ENCODE measurements around the gene FXN. TPM values are rescaled to one million over a fixed set of nuclear protein-coding genes. Genes with fewer than 3 reads are reported as not detected.
A peak's percentile ranks its signal among the peaks of the same experiment; 100 is the strongest.
"Not testable (repeated sequence)": the region's sequence is repeated elsewhere in the genome, so short reads cannot be mapped to it uniquely, and the experiment has no call there.

The FXN gene
- total RNA-seq, 2 experiments from 2014 or later, result 21.7 to 23.2 TPM

DNA sequence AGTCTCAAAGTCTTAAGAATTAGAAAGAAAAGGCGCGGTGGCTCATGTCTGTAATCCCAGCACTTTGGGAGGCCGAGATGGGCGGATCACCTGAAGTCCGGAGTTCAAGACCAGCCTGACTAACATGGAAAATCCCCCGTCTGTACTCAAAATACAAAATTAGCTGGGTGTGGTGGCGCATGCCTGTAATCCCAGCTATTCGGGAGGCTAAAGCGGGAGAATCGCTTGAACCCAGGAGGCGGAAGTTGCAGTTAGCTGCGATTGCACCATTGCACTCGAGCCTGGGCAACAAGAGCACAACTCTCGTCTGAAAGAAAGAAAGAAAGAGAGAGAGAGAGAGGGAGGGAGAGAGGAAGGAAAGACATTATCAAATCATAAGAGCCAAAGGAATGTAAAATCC, 73.2 kb downstream of the FXN start:
- CTCF ChIA-PET; ATAC-seq; H3K27me3 Mint-ChIP-seq (ENCODE audit: low read depth); POLR2A ChIA-PET; H3K4me1 Mint-ChIP-seq (ENCODE audit: low read depth); H3K27ac Mint-ChIP-seq; DNase-seq; H3K9me3 Mint-ChIP-seq (ENCODE audit: insufficient read depth); H3K36me3 Mint-ChIP-seq (ENCODE audit: low read depth); H3K4me3 Mint-ChIP-seq: not testable (repeated sequence)

DNA sequence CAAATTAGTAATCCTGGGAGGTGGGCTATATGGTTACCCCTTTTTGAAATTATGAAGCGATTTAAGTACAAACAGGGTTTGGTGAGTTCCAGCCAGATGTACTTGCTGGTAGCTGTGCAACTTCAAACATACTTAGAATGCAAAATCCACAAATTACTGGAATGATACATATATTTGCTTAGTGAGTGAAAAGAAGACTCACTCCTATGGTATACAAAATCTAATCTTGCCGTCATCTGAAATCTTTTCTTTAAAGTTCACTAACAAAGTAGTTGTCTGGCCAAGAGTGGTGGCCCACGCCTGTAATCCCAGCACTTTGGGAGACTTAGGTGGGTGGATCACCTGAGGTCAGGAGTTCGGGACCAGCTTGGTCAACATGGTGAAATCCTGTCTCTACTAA, 73.6 kb downstream of the FXN start:
- H3K27me3 Mint-ChIP-seq (ENCODE audit: low read depth), result no peaks in the 10 kb centered on the region
- POLR2A ChIA-PET, result no interaction called here
- H3K36me3 Mint-ChIP-seq (ENCODE audit: low read depth), result no peaks in the 10 kb centered on the region
- no peak overlapping the region for H3K27ac Mint-ChIP-seq
- no peaks in the 10 kb centered on the region for H3K4me1 Mint-ChIP-seq (ENCODE audit: low read depth)
- no peak for ATAC-seq
- CTCF ChIA-PET, result no interaction called here
- no peak overlapping the region for H3K4me3 Mint-ChIP-seq
- H3K9me3 Mint-ChIP-seq (ENCODE audit: insufficient read depth), result no peaks in the 10 kb centered on the region
- DNase-seq, result no peak

DNA sequence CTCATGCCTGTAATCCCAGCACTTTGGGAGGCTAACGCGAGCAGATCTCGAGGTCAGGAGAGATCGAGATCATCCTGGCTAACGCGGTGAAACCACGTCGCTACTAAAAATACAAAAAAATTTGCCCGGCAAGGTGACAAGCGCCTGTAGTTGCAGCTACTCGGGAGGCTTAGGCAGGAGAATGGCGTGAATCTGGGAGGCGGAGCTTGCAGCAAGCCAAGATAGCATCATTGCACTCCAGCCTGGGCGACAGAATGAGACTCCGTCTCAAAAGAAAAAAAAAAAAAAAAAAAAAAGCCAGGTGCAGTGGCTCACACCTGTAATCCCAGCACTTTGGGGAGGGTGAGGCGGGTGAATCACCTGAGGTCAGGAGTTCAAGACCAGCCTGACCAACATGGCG, 77.1 kb downstream of the FXN start:
- CTCF ChIA-PET, DNase-seq, H3K27ac Mint-ChIP-seq: not testable (repeated sequence)

DNA sequence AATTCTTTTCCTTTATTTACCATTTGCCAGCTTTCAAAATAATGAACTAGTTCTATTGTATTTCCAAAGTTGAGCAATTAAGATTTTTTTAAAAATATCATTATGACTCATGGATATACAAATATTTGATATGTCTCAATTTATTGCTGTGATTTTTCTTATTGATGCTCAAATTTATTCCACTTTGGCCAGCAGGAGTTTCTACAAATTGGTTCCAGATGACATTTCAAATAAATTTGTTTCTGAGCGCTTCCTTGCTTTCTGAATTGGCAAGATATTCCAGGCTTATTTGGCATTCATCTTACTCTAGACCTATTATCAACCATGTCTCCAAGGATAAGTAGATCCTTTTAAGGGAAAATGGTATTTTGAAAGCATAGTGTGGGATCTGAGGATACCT, 80.1 kb downstream of the FXN start:
- ATAC-seq (no peak), DNase-seq (no peak)
- no peak overlapping the region for H3K27ac Mint-ChIP-seq
- H3K9me3 Mint-ChIP-seq (ENCODE audit: insufficient read depth), result no peaks in the 10 kb centered on the region
- POLR2A ChIA-PET, result no interaction called here
- H3K4me3 Mint-ChIP-seq, result no peak overlapping the region
- CTCF ChIA-PET, result no interaction called here
- peaks cover 4% of the 10 kb centered on the region for H3K4me1 Mint-ChIP-seq (ENCODE audit: low read depth)
- H3K36me3 Mint-ChIP-seq (ENCODE audit: low read depth), result no peaks in the 10 kb centered on the region
- H3K27me3 Mint-ChIP-seq (ENCODE audit: low read depth), result no peaks in the 10 kb centered on the region

More for the DNA sequence above, 77.1 kb downstream of the FXN start:
- POLR2A ChIA-PET; ATAC-seq; H3K4me3 Mint-ChIP-seq; H3K27me3 Mint-ChIP-seq (ENCODE audit: low read depth); H3K36me3 Mint-ChIP-seq (ENCODE audit: low read depth); H3K9me3 Mint-ChIP-seq (ENCODE audit: insufficient read depth); H3K4me1 Mint-ChIP-seq (ENCODE audit: low read depth): not testable (repeated sequence)

DNA sequence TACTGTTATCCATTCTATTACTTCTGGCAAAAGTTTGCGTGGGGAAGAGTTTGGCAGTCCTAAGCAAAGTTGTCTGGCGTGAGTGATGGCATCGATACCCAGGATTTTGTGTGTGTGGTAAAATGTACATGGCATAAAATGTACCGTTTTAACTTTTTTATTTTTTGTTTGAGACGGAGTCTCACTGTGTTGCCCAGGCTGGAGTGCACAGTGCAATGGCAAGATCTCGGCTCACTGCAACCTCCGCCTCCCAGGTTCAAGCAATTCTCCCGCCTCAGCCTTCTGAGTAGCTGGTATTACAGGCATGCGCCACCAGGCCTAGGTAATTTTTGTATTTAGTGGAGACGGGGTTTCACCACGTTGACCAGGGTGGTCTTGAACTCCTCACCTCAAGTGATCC, 83.1 kb downstream of the FXN start:
- no peaks in the 10 kb centered on the region for H3K9me3 Mint-ChIP-seq (ENCODE audit: insufficient read depth)
- no peaks in the 10 kb centered on the region for H3K36me3 Mint-ChIP-seq (ENCODE audit: low read depth)
- CTCF ChIA-PET, result interaction anchor here (0.7 kb wide), 1 partner anchor 27 kb away, joined by 3 read pairs; no protein-coding TSS in a partner anchor

DNA sequence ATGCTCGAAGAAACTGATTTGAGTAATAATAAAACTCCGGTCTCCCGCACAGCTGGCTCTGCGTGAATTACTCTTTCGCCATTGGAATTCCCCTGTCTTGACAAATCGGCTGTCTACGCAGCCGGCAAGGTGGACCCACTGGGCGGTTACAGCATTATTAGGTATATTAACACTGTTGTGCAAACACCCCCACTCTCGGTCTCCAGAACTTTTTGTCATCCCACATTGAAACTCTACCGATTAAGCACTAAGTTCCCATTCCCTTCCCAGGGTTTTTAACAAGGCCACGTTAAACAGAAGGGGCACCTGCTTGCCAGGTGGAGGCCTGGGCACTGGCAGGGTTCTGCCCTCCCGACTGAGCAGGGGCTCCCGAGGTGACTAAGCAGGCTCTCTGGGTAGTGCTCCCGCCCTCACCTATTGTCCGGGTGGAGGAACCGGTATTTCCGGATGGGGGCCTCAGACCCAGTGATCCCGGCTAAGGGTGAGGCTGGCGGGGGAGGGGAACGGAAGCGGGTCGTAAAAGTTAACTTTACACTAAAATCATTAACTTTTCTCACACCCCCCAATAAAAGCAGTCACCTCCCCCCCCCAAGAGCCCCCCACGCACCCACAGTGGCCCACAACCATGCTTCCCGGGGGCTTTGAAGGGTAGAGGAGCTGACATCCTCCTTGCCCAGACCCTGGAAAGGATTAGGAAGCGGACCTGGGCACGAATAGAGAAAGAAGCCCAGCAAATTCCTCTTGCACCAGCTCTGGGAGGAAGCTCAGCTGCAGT, 85.0 kb downstream of the FXN start:
- CTCF ChIA-PET, result interaction anchor here (3.0 kb wide), 1 partner anchor 72 kb away, joined by 15 read pairs; no protein-coding TSS in a partner anchor
- peaks cover 16% of the 10 kb centered on the region for H3K4me1 Mint-ChIP-seq (ENCODE audit: low read depth)
- no peak overlapping the region for H3K27ac Mint-ChIP-seq
- peaks cover 9% of the 10 kb centered on the region for H3K27me3 Mint-ChIP-seq (ENCODE audit: low read depth)
- ATAC-seq (no peak), DNase-seq (peak; percentile 30)
- no peaks in the 10 kb centered on the region for H3K9me3 Mint-ChIP-seq (ENCODE audit: insufficient read depth)
- peak overlapping the region; percentile 69 for H3K4me3 Mint-ChIP-seq
- POLR2A ChIA-PET, result no interaction called here
- H3K36me3 Mint-ChIP-seq (ENCODE audit: low read depth), result no peaks in the 10 kb centered on the region

More for the DNA sequence above, 83.1 kb downstream of the FXN start:
- DNase-seq (no peak), ATAC-seq (no peak)
- peaks cover 16% of the 10 kb centered on the region for H3K4me1 Mint-ChIP-seq (ENCODE audit: low read depth)
- POLR2A ChIA-PET, result no interaction called here
- H3K27me3 Mint-ChIP-seq (ENCODE audit: low read depth), result peaks cover 9% of the 10 kb centered on the region
- H3K27ac Mint-ChIP-seq, result no peak overlapping the region
- H3K4me3 Mint-ChIP-seq, result no peak overlapping the region

DNA sequence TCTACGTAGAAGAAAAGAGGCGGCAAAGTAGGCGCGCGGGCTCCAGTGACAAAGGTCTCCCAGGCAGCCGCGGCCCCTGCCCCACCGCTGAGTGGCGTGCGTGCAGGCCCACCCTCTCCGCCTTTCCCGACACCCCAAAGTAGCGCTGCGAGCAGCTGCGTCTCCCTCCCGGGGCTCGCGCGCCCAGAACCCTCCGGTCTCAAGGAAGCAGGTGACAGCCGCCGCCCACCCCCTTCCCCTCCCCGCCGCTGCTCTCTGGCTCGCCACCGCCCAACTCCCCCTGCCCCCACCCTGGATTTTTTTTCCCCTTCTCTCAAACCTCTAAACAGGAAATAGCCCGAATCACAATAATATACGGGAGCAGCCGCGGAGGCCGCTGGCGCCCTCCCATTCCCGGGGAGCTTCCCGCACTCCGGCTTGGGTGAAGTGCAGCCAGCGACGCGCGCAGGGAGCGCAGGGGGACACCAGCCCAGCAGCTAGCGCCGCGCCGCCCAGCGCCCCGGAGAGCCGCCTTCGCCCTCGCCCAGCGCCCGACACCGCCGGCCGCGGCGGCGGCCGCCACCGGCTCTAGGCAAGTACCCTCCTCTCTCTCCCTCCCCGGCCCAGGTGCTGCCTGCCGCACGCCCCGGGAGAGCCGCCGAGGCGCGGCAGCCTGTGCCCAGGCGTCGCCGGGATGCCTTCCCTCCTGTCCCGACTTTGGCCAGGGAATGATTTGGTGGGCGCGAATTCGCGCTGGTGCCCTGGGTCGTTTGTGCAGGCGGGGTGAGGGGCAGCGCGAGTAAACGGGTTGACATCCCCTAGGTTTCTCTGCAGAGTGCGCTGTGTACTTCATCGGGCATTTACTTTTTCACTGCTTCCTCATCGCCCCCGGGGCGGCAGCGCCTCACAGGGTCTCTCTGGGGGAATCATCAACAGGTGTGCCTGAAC, 85.9 kb downstream of the FXN start:
- H3K4me3 Mint-ChIP-seq, result peak overlapping the region; percentile 84
- ATAC-seq (peak; percentile 79), DNase-seq (peak; percentile 32)
- peaks cover 16% of the 10 kb centered on the region for H3K4me1 Mint-ChIP-seq (ENCODE audit: low read depth)
- H3K27ac Mint-ChIP-seq, result peak overlapping the region; percentile 46
- H3K27me3 Mint-ChIP-seq (ENCODE audit: low read depth), result peaks cover 9% of the 10 kb centered on the region
- ChIA-PET POLR2A (no interaction called here), CTCF (interaction anchor here (0.8 to 3.0 kb wide), 4 partner anchors 57 to 86 kb away, joined by 3 to 15 read pairs (median 4); partner anchors contain the start of gene FXN)
- H3K9me3 Mint-ChIP-seq (ENCODE audit: insufficient read depth), result no peaks in the 10 kb centered on the region
- H3K36me3 Mint-ChIP-seq (ENCODE audit: low read depth), result no peaks in the 10 kb centered on the region

DNA sequence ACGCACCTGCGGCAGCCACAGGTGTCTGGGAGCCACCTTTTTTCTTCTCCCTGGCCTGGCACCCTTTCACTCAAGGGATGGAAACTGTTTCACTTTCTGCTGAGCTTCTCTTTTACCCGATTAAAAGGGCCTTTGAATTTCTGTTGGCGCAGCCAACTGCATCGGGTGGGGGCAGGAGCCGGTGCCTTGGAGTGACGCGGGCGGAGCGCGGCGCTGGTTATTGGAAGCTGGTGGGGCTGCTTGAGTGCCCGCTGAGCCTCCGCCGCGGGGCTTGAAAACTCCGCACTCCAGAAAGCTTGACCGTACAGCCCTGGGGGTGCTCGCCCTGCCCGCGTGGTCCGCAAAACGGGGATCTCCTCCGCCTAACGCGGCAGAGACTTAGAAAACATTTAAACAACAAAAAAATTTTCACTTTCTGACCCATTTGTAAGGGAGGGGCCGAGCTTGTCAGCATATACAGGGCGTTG, 86.6 kb downstream of the FXN start:
- ChIA-PET POLR2A (no interaction called here), CTCF (interaction anchor here (0.8 to 3.0 kb wide), 4 partner anchors 56 to 87 kb away, joined by 3 to 15 read pairs (median 4); partner anchors contain the start of gene FXN)
- Mint-ChIP-seq H3K36me3 (ENCODE audit: low read depth) (no peaks in the 10 kb centered on the region), H3K27me3 (ENCODE audit: low read depth) (peaks cover 9% of the 10 kb centered on the region), H3K27ac (peak overlapping the region; percentile 46), H3K4me3 (peak overlapping the region; percentile 84), H3K4me1 (ENCODE audit: low read depth) (peaks cover 16% of the 10 kb centered on the region), H3K9me3 (ENCODE audit: insufficient read depth) (no peaks in the 10 kb centered on the region)
- peak; percentile 70 for ATAC-seq
- DNase-seq, result peak; percentile 52

DNA sequence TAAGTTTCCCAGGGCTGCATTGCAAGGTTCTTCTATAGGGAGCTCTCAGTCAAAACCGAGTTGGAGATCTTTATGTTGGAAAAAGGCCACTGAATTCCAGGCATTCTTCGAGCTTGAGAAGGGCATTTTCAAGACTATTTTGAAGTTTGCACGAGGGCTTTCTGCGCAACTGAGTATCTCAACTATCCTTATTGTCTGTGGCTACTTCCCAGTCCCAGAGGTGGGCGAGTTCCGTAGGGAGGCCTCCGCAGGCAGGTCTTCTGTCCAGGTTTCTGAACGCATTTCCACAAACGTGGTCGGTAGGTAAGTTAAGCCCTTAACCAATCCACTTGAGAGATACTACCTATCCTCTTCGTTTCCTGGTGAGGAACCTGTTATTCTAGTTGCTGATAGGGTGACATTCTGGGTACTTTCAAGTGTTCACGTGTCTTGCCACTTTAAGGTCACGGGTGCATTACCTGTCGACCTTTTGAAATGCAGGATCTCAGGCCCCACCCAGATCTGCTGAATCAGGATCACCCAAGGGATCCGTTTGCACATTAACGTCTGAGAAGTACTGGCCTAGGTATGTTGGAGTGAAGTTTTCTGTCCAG, 87.1 kb downstream of the FXN start:
- Mint-ChIP-seq H3K9me3 (ENCODE audit: insufficient read depth) (no peaks in the 10 kb centered on the region), H3K4me3 (peak overlapping the region; percentile 84), H3K36me3 (ENCODE audit: low read depth) (no peaks in the 10 kb centered on the region), H3K27me3 (ENCODE audit: low read depth) (peaks cover 9% of the 10 kb centered on the region), H3K4me1 (ENCODE audit: low read depth) (peaks cover 16% of the 10 kb centered on the region), H3K27ac (no peak overlapping the region)
- CTCF ChIA-PET, result interaction anchor here (1.3 to 3.0 kb wide), 3 partner anchors 56 to 70 kb away, joined by 4 to 15 read pairs (median 5); no protein-coding TSS in a partner anchor
- DNase-seq, result no peak
- no peak for ATAC-seq
- POLR2A ChIA-PET, result no interaction called here

DNA sequence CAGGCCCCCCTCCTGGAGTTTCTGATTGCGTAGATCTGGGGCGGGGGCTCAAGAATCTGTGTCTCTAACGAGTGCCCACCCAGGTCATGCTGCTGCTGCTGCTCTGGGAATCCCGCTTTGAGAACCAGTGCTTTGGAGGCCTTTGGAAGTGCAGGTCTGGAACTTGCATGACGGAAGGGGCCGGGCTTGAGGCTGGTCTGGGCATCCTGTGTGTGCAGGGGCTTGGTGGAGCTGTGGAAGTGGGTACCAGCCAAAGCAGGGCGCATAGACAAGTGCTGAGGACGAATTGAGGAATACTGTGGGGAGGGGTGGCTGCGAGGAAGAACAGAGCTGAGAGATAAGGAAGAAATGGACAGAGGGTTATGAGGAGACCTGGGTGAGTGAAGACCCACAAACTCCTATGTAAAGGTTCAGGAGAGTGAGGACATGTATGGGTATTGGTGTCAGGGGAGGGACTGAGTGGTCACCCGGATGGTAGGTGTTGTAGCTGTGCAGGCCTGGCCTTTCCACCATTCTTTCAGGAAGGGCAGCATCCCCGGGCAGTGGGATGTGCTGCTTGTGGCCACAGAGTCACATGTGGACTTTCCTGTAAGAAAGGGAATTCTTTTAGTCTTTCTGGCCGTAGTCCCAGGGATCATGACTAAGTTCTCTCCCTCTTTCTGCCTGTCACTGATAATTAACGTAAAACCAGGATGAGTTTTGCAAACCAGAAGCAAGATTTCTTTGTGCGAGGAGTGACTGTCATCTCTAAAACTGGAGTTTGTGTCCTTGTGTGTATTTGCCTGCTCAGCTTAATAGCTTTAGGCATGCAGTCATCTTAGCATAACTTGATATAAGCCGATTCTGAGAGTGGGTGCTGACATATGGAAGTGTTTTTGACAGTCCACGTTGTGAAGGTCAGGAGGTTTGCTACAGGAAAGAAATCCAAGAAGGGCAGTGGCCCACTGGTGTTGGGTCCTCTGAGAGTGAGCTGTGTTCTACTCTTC, 95.2 kb downstream of the FXN start:
- H3K4me3 Mint-ChIP-seq, result no peak overlapping the region

DNA sequence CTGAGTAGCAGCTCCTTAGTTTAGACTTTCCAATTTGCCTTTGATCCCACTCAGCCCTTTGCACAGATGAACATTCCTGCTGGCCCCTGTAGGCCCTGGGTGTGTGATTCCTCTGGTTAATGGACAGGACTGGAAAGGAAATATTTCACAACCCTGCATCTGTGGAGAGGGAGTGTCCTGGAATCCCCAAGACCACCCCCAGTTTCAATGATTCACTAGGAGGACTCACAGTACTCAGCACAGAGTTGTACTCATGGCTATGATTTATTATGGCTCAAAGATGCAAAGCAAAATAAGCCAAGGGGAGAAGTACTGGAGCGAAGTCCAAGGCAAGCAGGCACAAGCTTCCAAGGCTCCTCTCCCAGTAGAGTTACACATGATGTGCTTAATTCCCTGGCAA, 96.1 kb downstream of the FXN start:
- DNase-seq (no peak), ATAC-seq (no peak)
- Mint-ChIP-seq H3K9me3 (ENCODE audit: insufficient read depth) (no peaks in the 10 kb centered on the region), H3K4me1 (ENCODE audit: low read depth) (no peaks in the 10 kb centered on the region), H3K36me3 (ENCODE audit: low read depth) (no peaks in the 10 kb centered on the region), H3K4me3 (no peak overlapping the region), H3K27ac (no peak overlapping the region), H3K27me3 (ENCODE audit: low read depth) (no peaks in the 10 kb centered on the region)
- CTCF ChIA-PET, result no interaction called here
- POLR2A ChIA-PET, result no interaction called here

More for the DNA sequence above, 95.2 kb downstream of the FXN start:
- H3K27me3 Mint-ChIP-seq (ENCODE audit: low read depth), result no peaks in the 10 kb centered on the region
- no peak for ATAC-seq
- H3K36me3 Mint-ChIP-seq (ENCODE audit: low read depth), result no peaks in the 10 kb centered on the region
- no peak for DNase-seq
- POLR2A ChIA-PET, result no interaction called here
- H3K4me1 Mint-ChIP-seq (ENCODE audit: low read depth), result no peaks in the 10 kb centered on the region
- H3K27ac Mint-ChIP-seq, result no peak overlapping the region
- H3K9me3 Mint-ChIP-seq (ENCODE audit: insufficient read depth), result no peaks in the 10 kb centered on the region
- CTCF ChIA-PET, result no interaction called here

All from activated CD8-positive, alpha-beta T cell treated with anti-CD3 and anti-CD28 coated beads, Interleukin-2, amount 10 ng/mL, durations not matched to agents 7 days and 5 days (primary cell).